ENCODE results near the gene LOC128125822.
"Not testable (repeated sequence)": the region's sequence is repeated elsewhere in the genome, so short reads cannot be mapped to it uniquely, and the experiment has no call there.

Gene LOC128125822

DNA sequence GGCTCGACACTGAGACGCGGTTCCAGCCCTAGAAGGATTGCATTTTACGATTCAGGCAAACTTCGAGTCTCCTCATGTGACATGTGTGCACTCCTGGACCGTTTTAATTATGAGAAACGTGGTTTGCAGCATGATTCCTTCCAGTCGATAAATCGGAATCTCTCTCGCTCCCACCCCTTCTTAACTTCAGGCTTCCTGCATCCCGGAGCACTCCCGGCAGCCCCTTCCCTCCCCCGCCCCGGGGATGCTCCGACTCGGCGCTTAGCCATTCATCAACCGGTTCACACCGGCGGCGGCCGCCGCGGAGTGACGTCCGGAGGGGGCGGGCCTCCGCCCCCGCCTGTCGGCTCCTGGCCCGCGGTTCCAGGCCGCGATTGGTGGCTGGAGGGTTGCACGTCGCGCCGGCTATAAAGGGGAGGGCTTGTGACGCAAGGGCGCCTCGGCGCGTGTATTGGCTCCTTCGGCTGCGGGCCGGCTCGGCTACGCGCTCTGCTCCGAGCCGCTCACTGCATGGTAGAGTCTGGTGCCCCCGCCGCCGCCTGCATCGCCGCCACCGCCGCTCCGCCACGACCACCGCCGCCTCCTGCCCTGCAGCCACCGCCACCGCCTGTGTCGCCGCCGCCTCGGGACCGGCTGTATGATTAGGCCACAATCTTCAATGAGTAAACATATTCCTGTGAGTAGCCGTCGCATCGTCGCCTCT lies at the start of gene LOC128125822, which contains the start of gene PTP4A1:
TSS of gene LOC128125822 (plus strand) at position 437 of the 703 bp plus-strand sequence.
TSS of gene PTP4A1 (plus strand) at position 437 of the 703 bp plus-strand sequence. CDS start 4,401 bp downstream, outside the sequence.
- Histone ChIP-seq H3K27me3 (ENCODE audit: insufficient read depth, low read length) (peaks cover 6% of the 10 kb centered on the region), H3K9me3 (ENCODE audit: low read depth, low read length) (no peaks in the 10 kb centered on the region), H3K4me1 (ENCODE audit: insufficient read depth, low read length) (peaks cover 17% of the 10 kb centered on the region), H3K4me3 (ENCODE audit: low read length) (peak within 1 kb of the TSS; percentile 76)

DNA sequence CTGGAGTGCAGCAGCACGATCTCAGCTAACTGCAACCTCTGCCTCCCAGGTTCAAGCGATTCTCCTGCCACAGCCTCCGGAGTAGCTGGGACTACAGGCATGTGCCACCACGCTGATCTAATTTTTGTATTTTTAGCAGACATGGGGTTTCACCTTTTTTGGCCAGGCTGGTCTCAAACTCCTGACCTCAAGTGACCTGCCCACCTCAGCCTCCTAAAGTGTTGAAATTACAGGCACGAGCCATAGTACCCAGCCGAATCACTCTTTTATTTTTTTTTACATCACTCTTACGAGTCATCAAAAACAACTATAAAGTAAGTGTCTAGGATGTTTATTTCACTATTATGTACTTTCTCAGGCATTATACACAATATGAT lies 49.4 kb upstream of the LOC128125822 start:
- not testable (repeated sequence) for H3K27me3 ChIP-seq (ENCODE audit: insufficient read depth, low read length); H3K4me1 ChIP-seq (ENCODE audit: insufficient read depth, low read length); H3K4me3 ChIP-seq (ENCODE audit: low read length); H3K9me3 ChIP-seq (ENCODE audit: low read depth, low read length)

DNA sequence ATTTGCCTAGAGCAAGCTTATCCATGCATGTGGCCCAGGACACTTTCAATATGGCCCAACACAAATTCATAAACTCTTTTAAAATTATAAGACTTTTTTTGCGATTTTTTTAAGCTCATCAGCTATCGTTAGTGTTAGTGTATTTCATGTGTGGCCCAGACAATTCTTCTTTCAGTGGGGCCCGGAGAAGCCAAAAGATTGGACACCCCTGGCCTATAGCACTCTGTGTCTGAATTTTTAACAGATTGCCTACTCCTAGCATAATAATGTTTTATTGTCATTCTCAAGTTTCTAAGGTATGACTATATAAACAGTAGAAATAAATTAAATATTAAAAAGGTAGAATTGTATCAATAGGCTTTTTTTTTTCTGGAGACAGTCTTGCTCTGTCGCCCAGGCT lies 48.6 kb upstream of the LOC128125822 start:
- Histone ChIP-seq H3K4me3 (ENCODE audit: low read length) (no peak overlapping the region), H3K9me3 (ENCODE audit: low read depth, low read length) (no peaks in the 10 kb centered on the region), H3K27me3 (ENCODE audit: insufficient read depth, low read length) (no peaks in the 10 kb centered on the region), H3K4me1 (ENCODE audit: insufficient read depth, low read length) (no peaks in the 10 kb centered on the region)

DNA sequence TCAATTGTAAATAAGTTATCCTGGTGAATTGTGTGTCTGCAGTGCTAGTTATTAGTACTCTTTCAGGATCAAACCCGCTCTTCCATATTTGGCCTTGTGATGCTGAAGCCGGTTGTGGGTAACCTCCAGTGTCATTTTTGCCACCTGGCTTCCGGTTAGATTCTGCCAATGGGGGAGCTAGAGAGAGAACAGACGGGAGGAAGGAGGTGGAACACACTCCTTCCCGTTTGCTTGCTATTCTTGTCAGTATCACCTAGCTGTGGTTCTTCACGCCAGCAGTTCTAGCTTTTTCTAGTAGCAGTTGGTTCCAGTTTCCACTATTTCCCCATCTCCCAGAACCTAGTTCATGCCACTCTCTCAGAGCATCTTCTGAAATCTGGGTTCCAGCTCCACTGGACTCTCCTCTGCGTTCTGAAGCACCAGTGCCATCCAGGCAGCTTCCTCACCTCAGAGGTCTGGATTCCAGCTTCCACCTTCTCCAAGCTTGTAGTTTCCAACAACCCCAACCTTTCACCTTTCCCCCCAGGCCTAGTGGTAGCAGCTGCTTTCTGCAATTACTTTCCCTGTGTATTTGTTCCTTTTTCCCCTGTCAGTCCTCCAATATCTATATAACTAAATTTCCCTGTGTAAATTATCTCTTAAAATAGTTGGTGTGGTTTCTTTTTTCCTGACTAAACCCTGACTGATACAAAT lies 46.9 kb upstream of the LOC128125822 start:
- no peaks in the 10 kb centered on the region for H3K27me3 ChIP-seq (ENCODE audit: insufficient read depth, low read length)
- no peaks in the 10 kb centered on the region for H3K4me1 ChIP-seq (ENCODE audit: insufficient read depth, low read length)
- H3K4me3 ChIP-seq (ENCODE audit: low read length): no peak overlapping the region
- no peaks in the 10 kb centered on the region for H3K9me3 ChIP-seq (ENCODE audit: low read depth, low read length)

DNA sequence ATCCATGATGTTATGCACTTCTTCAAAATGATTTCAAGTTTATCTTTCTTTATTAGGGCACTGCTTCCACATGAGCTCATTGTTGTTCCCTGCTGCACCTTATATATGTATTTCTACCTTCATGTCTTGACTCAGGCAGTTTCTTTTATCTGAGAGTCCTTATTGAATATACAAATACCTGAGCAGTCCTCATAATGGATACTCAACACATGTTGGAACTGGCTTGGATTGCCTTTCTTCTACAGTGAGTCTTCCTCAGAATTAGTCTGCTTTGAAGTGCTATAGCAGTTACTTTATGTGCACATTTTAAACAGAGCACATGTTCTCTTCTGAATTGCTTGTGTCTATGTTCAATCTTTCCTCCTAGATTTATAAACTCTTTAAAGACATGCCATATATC lies 45.3 kb upstream of the LOC128125822 start:
- Histone ChIP-seq H3K9me3 (ENCODE audit: low read depth, low read length) (no peaks in the 10 kb centered on the region), H3K4me3 (ENCODE audit: low read length) (no peak overlapping the region), H3K4me1 (ENCODE audit: insufficient read depth, low read length) (no peaks in the 10 kb centered on the region)

DNA sequence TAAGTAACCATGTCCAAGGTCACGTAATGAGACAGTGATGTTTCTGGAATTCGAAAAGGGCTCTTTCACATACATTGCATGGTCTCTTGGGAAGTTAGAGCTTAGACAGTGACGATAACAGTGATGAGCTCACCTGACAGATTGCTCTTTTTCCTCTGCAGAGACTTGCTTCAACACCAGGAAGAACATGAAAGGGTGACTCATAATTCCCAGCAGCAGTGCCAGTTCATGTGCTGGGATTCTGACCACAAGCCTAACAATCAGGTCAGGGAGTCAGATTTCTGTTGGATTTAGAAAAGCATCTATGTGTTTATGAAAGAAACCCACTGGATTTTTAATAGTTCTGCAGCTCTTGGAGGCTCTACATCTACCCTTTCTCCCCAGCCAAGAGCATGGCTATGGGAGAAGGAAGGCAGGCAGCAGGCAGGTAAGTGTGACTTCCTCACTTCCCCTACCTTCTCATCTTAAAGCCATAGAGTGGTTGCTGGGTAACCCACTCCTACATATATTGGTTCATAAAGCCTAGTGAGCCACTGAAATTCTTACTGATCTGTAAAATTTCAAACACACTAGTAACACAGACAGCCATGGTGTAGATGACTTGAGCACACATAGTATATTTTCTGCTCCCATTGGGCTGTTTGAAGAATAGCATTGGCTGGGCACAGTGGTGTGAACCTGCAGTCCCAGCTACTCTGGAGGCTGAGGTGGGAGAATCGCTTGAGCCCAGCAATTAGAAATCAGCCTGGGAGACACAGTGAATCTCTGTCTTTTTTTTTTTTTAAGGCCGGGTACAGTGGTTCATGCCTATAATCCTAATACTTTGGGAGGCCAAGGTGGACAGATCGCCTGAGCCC lies 44.4 kb upstream of the LOC128125822 start:
- Histone ChIP-seq H3K27me3 (ENCODE audit: insufficient read depth, low read length) (no peaks in the 10 kb centered on the region), H3K4me3 (ENCODE audit: low read length) (no peak overlapping the region), H3K4me1 (ENCODE audit: insufficient read depth, low read length) (no peaks in the 10 kb centered on the region), H3K9me3 (ENCODE audit: low read depth, low read length) (no peaks in the 10 kb centered on the region)

More for the DNA sequence above, 45.3 kb upstream of the LOC128125822 start:
- H3K27me3 ChIP-seq (ENCODE audit: insufficient read depth, low read length): no peaks in the 10 kb centered on the region

DNA sequence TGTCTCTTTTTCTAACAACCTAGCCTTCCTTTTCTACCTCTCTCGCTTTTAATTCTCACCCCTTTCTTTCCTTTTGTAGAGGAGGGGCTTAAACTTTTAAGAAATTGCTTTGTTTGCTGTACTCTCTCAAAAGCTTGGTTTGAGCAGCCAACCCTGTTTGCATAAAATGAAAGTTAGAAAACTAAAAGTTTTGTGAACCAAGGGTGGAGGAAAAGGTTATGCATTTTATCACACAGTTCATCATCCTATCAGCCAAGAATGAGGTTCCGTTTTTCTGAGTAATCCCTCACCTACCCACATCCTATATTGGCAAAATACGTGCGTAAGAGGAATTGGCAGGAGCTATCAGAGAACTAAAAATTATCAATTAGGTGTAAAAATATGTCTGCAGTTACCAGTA lies 42.8 kb upstream of the LOC128125822 start:
- no peaks in the 10 kb centered on the region for H3K4me1 ChIP-seq (ENCODE audit: insufficient read depth, low read length)
- no peaks in the 10 kb centered on the region for H3K9me3 ChIP-seq (ENCODE audit: low read depth, low read length)
- H3K4me3 ChIP-seq (ENCODE audit: low read length): no peak overlapping the region
- H3K27me3 ChIP-seq (ENCODE audit: insufficient read depth, low read length): no peaks in the 10 kb centered on the region

DNA sequence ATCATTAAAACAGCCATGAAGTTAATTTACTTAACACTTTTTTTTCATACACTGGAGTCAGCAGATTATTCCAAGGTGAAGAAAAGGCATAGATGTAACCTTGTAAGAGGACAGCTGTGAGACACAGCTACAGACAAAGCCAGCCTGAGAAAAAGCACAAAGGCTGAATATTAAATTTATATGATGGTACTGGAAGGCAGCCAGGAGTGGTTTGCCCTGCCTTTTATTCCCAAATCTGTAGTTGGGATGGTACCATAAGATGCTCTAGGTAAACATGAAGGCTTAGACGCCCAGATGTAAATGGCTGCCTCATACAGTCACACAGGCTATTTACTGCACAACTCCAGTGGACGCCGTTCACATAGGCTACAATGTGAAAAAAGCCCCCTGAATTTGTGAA lies 42.1 kb upstream of the LOC128125822 start:
- Histone ChIP-seq H3K9me3 (ENCODE audit: low read depth, low read length) (no peaks in the 10 kb centered on the region), H3K4me1 (ENCODE audit: insufficient read depth, low read length) (no peaks in the 10 kb centered on the region), H3K27me3 (ENCODE audit: insufficient read depth, low read length) (no peaks in the 10 kb centered on the region), H3K4me3 (ENCODE audit: low read length) (no peak overlapping the region)

DNA sequence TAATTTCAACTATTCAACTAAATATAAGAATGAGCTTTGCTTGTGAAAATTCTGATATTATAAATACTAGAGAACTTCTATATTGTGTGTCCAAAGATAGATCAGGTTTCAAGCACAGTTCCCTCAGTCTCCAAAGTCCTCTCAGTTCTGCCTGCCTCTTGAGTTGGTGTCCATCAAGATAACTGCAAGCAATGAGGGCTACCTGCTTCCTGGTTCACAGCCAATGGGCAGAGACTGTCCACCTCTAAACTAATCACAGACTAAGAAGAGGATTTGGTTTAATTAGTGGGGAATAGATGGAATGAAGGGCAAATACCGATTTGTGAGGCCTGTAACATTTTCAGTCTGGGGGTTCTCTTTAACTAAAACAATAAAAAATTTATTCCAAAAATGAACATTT lies 41.3 kb upstream of the LOC128125822 start:
- H3K4me3 ChIP-seq (ENCODE audit: low read length): no peak overlapping the region
- no peaks in the 10 kb centered on the region for H3K4me1 ChIP-seq (ENCODE audit: insufficient read depth, low read length)
- no peaks in the 10 kb centered on the region for H3K27me3 ChIP-seq (ENCODE audit: insufficient read depth, low read length)
- no peaks in the 10 kb centered on the region for H3K9me3 ChIP-seq (ENCODE audit: low read depth, low read length)

DNA sequence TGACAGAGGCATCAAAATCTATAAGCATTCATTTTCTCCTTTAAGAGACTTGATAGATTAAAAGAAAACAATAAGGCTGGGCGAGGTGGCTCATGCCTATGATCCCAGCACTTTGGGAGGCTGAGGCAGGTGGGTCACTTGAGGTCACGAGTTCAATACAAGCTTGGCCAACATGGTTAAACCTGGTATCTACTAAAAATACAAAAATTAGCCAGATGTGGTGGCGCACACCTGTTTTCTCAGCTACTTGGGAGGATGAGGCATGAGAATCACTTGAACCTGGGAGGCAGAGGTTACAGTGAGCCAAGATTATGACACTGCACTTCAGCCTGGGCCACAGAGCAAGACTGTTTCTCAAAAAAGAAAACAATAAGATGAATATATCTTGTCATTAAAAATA lies 39.3 kb upstream of the LOC128125822 start:
- Histone ChIP-seq H3K9me3 (ENCODE audit: low read depth, low read length) (no peaks in the 10 kb centered on the region), H3K27me3 (ENCODE audit: insufficient read depth, low read length) (no peaks in the 10 kb centered on the region), H3K4me3 (ENCODE audit: low read length) (no peak overlapping the region), H3K4me1 (ENCODE audit: insufficient read depth, low read length) (no peaks in the 10 kb centered on the region)

DNA sequence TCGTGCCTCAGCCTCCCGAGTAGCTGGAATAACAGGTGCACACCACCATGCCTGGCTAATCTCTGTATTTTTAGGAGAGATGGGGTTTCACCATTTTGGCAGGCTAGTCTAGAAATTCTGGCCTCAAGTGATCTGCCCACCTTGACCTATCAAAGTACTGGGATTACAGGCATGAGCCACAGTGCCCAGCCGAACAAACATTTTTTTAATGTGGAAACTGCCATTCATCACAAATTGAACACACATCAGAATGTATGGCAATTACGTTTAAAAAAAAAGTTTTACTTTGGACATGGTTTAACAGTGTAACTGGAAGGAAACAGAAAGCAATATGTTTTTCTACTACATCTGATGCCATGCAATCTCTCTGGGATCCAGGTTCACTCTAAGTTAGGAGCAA lies 38.3 kb upstream of the LOC128125822 start:
- H3K4me3 ChIP-seq (ENCODE audit: low read length): no peak overlapping the region
- no peaks in the 10 kb centered on the region for H3K4me1 ChIP-seq (ENCODE audit: insufficient read depth, low read length)
- no peaks in the 10 kb centered on the region for H3K9me3 ChIP-seq (ENCODE audit: low read depth, low read length)
- no peaks in the 10 kb centered on the region for H3K27me3 ChIP-seq (ENCODE audit: insufficient read depth, low read length)

DNA sequence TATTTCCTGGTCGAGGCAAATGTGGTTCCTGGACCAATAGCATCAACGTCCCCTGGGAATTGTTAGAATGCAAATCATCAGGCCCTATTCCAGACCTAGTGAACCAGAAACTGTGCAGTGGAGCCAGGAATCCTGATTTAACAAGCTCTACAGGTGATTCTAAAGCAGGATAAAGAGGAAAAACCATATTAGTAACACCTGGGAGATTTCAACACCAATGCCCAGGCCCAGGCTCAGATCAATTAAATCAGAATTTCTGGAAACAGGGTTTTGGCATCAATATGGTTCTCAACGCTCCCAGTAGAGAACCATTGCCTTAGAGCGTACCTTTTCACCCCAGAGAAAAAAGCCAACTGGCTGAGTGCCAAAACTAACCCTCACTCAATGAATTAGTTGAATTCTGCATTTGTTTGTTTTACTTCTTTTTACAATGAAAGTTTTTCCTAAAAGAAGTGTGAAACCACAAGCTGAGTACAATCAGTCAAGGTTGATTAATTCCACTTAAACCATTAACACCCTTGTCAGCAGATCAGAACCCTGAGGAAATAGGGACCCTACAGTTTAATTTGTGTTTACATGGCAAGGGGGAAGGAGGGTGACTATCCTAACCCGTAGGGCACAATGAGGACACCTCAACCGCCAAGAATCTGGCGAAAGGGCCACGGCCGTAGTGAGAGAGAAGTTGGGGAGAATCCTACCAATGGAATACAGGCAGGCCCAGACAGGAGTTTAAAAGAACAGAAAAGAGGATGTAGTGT lies 34.9 kb upstream of the LOC128125822 start:
- no peak overlapping the region for H3K4me3 ChIP-seq (ENCODE audit: low read length)
- no peaks in the 10 kb centered on the region for H3K4me1 ChIP-seq (ENCODE audit: insufficient read depth, low read length)
- H3K9me3 ChIP-seq (ENCODE audit: low read depth, low read length): no peaks in the 10 kb centered on the region
- no peaks in the 10 kb centered on the region for H3K27me3 ChIP-seq (ENCODE audit: insufficient read depth, low read length)

DNA sequence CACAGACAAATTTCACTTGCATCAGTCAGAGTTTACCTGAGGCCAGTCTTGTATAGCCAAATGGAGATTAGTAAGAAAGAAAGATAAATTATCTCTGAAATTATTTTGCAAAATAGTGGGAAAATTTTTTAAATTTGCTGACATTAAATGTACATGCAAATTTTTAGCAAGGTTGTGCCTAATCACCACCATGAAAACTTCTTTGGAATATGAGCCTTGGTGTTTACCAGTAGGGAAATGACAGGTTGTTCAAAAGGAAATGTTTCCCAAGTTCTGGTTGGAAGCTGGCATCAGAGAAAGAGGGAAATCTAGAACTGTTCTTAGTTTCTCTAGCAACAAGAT lies 34.4 kb upstream of the LOC128125822 start:
- H3K27me3 ChIP-seq (ENCODE audit: insufficient read depth, low read length): no peaks in the 10 kb centered on the region
- H3K4me3 ChIP-seq (ENCODE audit: low read length): no peak overlapping the region
- H3K4me1 ChIP-seq (ENCODE audit: insufficient read depth, low read length): no peaks in the 10 kb centered on the region
- H3K9me3 ChIP-seq (ENCODE audit: low read depth, low read length): no peaks in the 10 kb centered on the region

DNA sequence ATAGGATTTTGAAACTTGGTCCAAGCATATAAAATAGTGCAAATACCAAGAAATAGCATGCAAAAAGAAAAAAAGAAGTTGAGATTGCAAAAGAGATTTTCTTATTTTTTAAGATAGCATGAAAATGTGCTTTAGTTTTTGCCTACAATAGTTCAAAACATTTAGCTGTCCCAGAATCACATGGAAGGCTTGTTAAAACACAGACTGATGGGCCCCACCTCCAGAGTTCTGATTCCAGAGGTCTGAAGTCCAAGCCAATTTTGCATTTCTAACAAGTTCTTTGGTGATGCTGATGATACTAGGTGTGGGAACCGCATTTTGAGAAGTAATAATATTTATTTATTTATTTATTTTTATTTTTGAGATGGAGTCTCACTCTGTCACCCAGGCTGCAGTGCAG lies 33.7 kb upstream of the LOC128125822 start:
- Histone ChIP-seq H3K9me3 (ENCODE audit: low read depth, low read length) (no peaks in the 10 kb centered on the region), H3K4me1 (ENCODE audit: insufficient read depth, low read length) (no peaks in the 10 kb centered on the region), H3K27me3 (ENCODE audit: insufficient read depth, low read length) (no peaks in the 10 kb centered on the region), H3K4me3 (ENCODE audit: low read length) (no peak overlapping the region)

DNA sequence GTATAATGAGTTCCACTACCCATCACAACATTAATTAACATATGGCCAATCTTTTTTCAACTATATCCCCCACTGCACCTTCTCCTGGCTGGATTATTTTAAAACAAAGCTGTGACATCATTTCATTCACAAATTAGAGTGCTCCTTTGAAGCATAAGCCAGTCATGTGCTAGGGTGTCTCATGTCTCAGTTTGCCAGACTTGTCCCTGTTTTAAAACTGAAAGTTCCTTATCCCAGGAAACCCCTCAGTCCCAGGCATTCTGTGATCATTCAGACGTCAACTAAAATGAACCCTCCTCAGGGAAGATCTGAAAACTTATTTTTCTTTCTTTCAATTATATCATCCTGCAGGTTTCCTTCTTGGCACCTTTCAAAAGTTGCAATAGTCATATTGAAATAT lies 29.3 kb upstream of the LOC128125822 start:
- H3K27me3 ChIP-seq (ENCODE audit: insufficient read depth, low read length): peaks cover 2% of the 10 kb centered on the region
- no peaks in the 10 kb centered on the region for H3K9me3 ChIP-seq (ENCODE audit: low read depth, low read length)
- no peaks in the 10 kb centered on the region for H3K4me1 ChIP-seq (ENCODE audit: insufficient read depth, low read length)
- no peak overlapping the region for H3K4me3 ChIP-seq (ENCODE audit: low read length)
